ENCODE measurements around the gene GABRE.

GRCh38 chrX:151996347-151996746 is 21.9 kb upstream of the GABRE start:
- TF ChIP-seq POLR2A (IDR thresholded peaks at IDR 0.05; ENCODE audit: low read length) (no peak), GATA1 (IDR thresholded peaks at IDR 0.05; ENCODE audit: low read depth, low read length) (no peak)
